PC-3 (cell line): ENCODE measurements around the gene GKN1. TPM values are rescaled to one million over a fixed set of nuclear protein-coding genes. Genes with fewer than 3 reads are reported as not detected.

Experiments
- ATAC-seq: fragments of 200-7000 bp; cut with Tn5 transposase; 2 replicates; pipeline ENCODE4 v1.9.1; 2020; ENCODE audit warnings: mild to moderate bottlenecking, moderate library complexity
- BruUV-seq: library from RNA; stranded (reverse); fragments of 400-500 nt; replicated peaks from 2 replicates; lab custom pipeline; 2021; lab: Mats Ljungman, UMichigan
- CTCF ChIA-PET: fragments of 300-600 bp; sonication (Branson Sonifier 250); formaldehyde crosslinking; loops from one replicate; lab custom pipeline; 2022; ENCODE audit warnings: antibody characterized with exemption; lab: Charles Lee
- POLR2A ChIA-PET: fragments of 300-600 bp; sonication (Branson Sonifier 250); formaldehyde crosslinking; loops from one replicate; lab custom pipeline; 2022; ENCODE audit warnings: antibody characterized with exemption; ENCODE audit not compliant: unreplicated experiment; lab: Charles Lee
- DNase-seq: peaks from one replicate; pipeline ENCODE4 v3.0.0-alpha.2; 2015
- H2AFZ ChIP-seq: fragments of 300-600 bp; sonication (generic); 2 replicates; pipeline ENCODE4 v1.6.0; 2016; ENCODE audit warnings: antibody characterized with exemption, low read length
- H3F3A ChIP-seq: fragments of 300-600 bp; sonication (generic); one replicate; pipeline ENCODE4 v1.6.0; 2017; ENCODE audit warnings: antibody characterized with exemption, low read length, control low read depth, mild to moderate bottlenecking; ENCODE audit not compliant: unreplicated experiment
- H3K27ac ChIP-seq: fragments of 300-600 bp; sonication (generic); 2 replicates; pipeline ENCODE4 v1.5.1; 2016; ENCODE audit warnings: mild to moderate bottlenecking, low read length
- H3K27me3 ChIP-seq: fragments of 300-600 bp; sonication (generic); 2 replicates; pipeline ENCODE4 v1.6.1; 2016; ENCODE audit warnings: low read length, mixed read lengths
- H3K36me3 ChIP-seq: fragments of 300-600 bp; sonication (generic); 2 replicates; pipeline ENCODE4 v1.6.1; 2016; ENCODE audit warnings: low read depth, mixed run types, low read length, mixed read lengths
- H3K4me1 ChIP-seq: fragments of 300-600 bp; sonication (generic); 2 replicates; pipeline ENCODE4 v1.5.1; 2016; ENCODE audit warnings: low read length; ENCODE audit not compliant: insufficient read depth
- H3K4me2 ChIP-seq: fragments of 300-600 bp; sonication (generic); 2 replicates; pipeline ENCODE4 v1.6.0; 2016; ENCODE audit warnings: low read length
- H3K4me3 ChIP-seq: fragments of 300-600 bp; sonication (generic); 2 replicates; pipeline ENCODE4 v1.5.1; 2016; ENCODE audit warnings: mild to moderate bottlenecking, low read length, mixed read lengths
- H3K79me2 ChIP-seq: fragments of 300-600 bp; sonication (generic); 2 replicates; pipeline ENCODE4 v1.6.1; 2017; ENCODE audit warnings: low read length, mixed read lengths
- H3K9ac ChIP-seq: fragments of 300-600 bp; sonication (generic); 2 replicates; pipeline ENCODE4 v1.6.0; 2016; ENCODE audit warnings: mild to moderate bottlenecking, low read length
- H3K9me2 ChIP-seq: fragments of 300-600 bp; sonication (generic); replicated peaks from 2 replicates; pipeline ENCODE4 v1.6.1; 2016; ENCODE audit warnings: mixed run types, low read length, mixed read lengths
- H3K9me3 ChIP-seq: fragments of 300-600 bp; sonication (generic); 2 replicates; pipeline ENCODE4 v1.6.1; 2016; ENCODE audit warnings: low read length, mixed read lengths
- H4K20me1 ChIP-seq: fragments of 300-600 bp; sonication (generic); 2 replicates; pipeline ENCODE4 v1.6.1; 2016; ENCODE audit warnings: low read length, mixed read lengths
- CTCF ChIP-seq: fragments of 300-600 bp; sonication (generic); conservative IDR thresholded peaks from 2 replicates; pipeline ENCODE4 v1.5.1; 2017; ENCODE audit warnings: antibody characterized with exemption, low read depth, mild to moderate bottlenecking, low read length
- EZH2 ChIP-seq: fragments of 300-600 bp; sonication (generic); IDR thresholded peaks from one replicate; pipeline ENCODE4 v1.6.1; 2017; ENCODE audit warnings: antibody characterized with exemption, mild to moderate bottlenecking, low read length; ENCODE audit not compliant: unreplicated experiment
- EZH2phosphoT487 ChIP-seq: fragments of 300-600 bp; sonication (generic); IDR thresholded peaks from 2 replicates; pipeline ENCODE4 v1.6.1; 2018; ENCODE audit warnings: mild to moderate bottlenecking, antibody characterized with exemption, low read length, borderline replicate concordance
- intact Hi-C: fragments of 100-400 bp; cut with micrococcal nuclease; formaldehyde crosslinking; loops from 2 replicates; pipeline ENCODE4 v1.9.0; 2023
- total RNA-seq: library from RNA; depleted of rRNA; stranded (reverse); fragments of >200 nt; gene quantifications from 2 replicates; pipeline ENCODE4 v1.2.3, GENCODE V29; 2014

The GKN1 gene
- total RNA-seq, 1 experiment from 2014 or later: not detected

DNA sequence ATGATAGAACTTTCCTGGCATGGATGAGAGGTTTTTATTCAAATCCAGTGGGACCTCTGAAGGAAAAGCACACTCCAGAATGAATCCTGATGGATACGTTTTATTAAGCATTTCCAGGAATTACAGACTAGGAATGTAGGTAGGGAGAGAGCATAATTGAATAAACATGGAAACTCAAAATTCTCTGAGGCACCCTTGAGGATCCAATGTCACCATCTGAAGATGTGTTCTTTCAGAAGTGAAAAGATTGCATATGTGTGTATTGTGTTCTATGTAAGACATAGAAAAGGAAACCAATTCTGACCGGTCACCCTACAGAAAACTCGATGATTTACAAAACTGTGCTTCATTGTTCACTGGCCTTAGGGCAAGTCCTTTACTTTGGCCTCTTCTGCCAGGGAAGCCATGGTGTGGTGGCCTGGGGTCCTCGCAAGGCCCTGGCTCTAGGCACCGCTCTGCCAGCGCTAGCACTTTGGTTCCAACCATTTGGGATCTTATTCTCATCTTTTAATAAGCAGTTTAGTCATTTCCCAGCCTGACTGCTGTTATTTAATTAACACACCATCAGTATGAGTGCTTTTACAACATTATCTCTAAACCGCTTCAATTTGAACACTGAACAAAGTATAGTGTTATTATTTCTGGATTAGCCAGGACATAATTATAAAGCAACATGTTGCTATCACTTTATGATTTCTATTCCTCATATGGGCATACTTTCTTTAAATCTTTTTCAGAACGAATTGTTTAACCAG is 4.5 kb upstream of the GKN1 start:
- Histone ChIP-seq H3K4me3 (no peak overlapping the region), H3K9ac (peak overlapping the region; percentile 69; the same call in 1 of the 2 replicates), H3F3A (peaks cover 10% of the 10 kb centered on the region), H3K9me2 (0 out of 2 replicates have a peak, but pooled peaks cover 6% of the 10 kb centered on the region), H2AFZ (no peak overlapping the region), H3K27me3 (no peaks in the 10 kb centered on the region), H3K9me3 (no peaks in the 10 kb centered on the region), H3K4me2 (no peak overlapping the region), H3K36me3 (no peaks in the 10 kb centered on the region), H3K27ac (peak overlapping the region; percentile 97), H3K79me2 (no peaks in the 10 kb centered on the region), H4K20me1 (no peaks in the 10 kb centered on the region), H3K4me1 (peaks cover 34% of the 10 kb centered on the region)
- POLR2A ChIA-PET: no interaction called here
- TF ChIP-seq EZH2 (no peak), CTCF (no peak), EZH2phosphoT487 (no peak)
- CTCF ChIA-PET: no interaction called here
- no TSS peak for BruUV-seq
- ATAC-seq: no peak
- DNase-seq: no peak
- intact Hi-C loops: no loop called here

DNA sequence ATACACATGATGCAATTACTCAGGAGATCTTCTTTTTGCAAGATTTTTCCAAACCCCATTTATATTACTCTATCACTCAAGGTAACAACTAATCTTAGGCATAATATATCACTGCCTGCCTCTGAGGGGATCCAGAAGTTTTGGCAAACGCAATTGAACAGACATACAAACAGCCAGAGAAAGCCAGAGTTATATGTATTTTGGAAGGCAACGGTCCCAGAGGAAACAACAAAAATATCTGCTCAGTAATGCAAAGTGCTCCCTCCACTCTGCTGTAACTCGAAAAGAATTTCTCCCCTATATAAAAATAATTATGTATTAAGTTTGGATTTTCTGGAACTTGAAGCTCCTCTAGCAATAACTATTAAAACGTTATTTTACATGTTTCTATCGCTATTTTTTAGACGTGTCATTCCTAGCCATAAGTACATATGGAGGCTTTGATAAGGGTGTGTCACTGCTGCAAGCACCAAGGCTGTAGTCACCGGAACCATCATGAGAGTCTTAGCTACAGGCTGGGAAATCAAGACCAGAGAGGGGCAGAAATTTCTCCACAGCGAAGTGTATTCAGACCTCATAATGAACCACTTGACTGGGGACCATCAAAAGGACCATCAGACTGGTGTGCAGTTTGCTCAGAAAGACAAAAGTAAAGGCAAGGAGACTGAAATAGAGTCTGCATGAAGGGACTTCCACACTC is 3.7 kb upstream of the GKN1 start:
- no peak for ATAC-seq
- intact Hi-C loops: no loop called here
- H3K36me3 ChIP-seq: no peaks in the 10 kb centered on the region
- no peak for DNase-seq
- H3K4me3 ChIP-seq: no peak overlapping the region
- H4K20me1 ChIP-seq: no peaks in the 10 kb centered on the region
- no peaks in the 10 kb centered on the region for H3K9me3 ChIP-seq
- H3K27me3 ChIP-seq: no peaks in the 10 kb centered on the region
- peak overlapping the region; percentile 97 for H3K27ac ChIP-seq
- TF ChIP-seq EZH2 (no peak), EZH2phosphoT487 (no peak), CTCF (no peak)
- H3K9ac ChIP-seq: peak overlapping the region; percentile 69
- H3K9me2 ChIP-seq: 0 out of 2 replicates have a peak, but pooled peaks cover 6% of the 10 kb centered on the region
- ChIA-PET CTCF (no interaction called here), POLR2A (no interaction called here)
- H3K4me1 ChIP-seq: peaks cover 34% of the 10 kb centered on the region
- H2AFZ ChIP-seq: peak overlapping the region; percentile 20; the same call in 1 of the 2 replicates
- H3F3A ChIP-seq: peaks cover 10% of the 10 kb centered on the region
- H3K4me2 ChIP-seq: peak overlapping the region; percentile 45
- no peaks in the 10 kb centered on the region for H3K79me2 ChIP-seq
- no TSS peak for BruUV-seq
